HTERT RPE-1 (cell line): ENCODE data around the gene PARK7.

Experiments
- in situ Hi-C: fragments of 300-500 bp; cut with MboI; formaldehyde crosslinking; loops from 4 replicates; pipeline ENCODE4 v1.14.3; 2020; ENCODE audit warnings: low sequenced_read_pairs

The PARK7 gene

DNA sequence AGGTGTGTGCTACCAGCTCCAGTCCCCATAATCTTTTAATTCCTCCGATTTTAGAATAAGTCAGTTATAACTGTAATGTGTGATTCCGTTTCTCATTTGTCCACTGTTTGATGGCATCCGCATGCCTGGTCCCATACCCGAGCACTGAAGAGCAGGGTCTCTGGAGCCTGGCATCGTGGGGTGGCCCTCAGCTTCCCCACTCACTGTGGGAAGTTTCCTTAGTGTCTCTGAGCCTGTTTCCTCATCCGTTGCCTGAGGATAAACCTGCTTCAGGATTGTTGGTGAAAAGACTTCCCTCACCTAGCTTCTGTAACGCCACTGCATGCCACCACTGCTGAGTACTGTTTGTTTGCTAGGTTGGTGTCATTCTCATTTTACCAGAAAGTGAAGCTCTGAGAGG is 19.5 kb downstream of the PARK7 start:
- in situ Hi-C loops = loop anchor here (25.0 kb wide), 1 partner anchor 331 kb away; the partner anchor contains the start of gene SLC45A1

DNA sequence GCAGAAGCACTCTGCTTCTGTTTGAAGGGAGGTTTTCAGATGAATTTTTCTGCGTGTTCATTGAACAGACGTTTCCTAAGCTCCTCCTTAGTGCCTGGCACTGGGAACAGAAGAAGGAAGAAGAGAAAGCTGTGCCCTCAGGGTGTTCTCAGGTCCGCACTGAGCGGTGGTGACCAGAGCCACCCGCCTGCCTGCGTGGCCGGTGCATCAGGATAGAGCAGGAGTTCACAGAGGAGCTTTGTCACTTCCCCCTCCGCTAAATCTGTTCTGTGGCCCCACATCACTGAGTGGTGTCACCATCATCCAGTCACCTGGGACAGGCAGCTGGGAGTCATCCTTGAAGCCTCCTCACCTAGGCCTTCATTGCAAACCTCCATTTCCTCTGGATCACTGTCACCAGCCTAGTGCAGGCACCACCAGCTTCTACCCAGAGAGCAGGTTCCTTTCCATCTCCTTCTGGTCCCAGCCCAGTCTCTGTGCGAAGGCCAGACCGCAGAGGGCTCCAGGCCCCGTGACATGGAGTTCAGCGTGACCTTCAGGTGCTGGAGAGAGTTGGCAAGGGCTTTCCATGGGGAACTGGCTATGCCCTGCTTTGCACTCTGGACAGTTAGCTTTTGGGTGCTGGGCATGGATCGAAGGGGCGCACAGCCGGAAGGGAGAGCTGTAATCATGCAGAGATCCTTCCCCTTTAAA is 21.7 kb downstream of the PARK7 start:
- in situ Hi-C loops = loop anchor here (25.0 kb wide), 1 partner anchor 329 kb away; the partner anchor contains the start of gene SLC45A1

DNA sequence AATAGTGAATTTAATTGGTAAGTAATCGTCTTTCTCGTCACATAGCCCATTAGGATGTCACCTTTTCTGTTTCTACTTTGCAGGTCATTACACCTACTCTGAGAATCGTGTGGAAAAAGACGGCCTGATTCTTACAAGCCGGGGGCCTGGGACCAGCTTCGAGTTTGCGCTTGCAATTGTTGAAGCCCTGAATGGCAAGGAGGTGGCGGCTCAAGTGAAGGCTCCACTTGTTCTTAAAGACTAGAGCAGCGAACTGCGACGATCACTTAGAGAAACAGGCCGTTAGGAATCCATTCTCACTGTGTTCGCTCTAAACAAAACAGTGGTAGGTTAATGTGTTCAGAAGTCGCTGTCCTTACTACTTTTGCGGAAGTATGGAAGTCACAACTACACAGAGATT is 23.3 kb downstream of the PARK7 start:
- in situ Hi-C loops = loop anchor here (25.0 kb wide), 1 partner anchor 327 kb away; the partner anchor contains the start of gene SLC45A1

DNA sequence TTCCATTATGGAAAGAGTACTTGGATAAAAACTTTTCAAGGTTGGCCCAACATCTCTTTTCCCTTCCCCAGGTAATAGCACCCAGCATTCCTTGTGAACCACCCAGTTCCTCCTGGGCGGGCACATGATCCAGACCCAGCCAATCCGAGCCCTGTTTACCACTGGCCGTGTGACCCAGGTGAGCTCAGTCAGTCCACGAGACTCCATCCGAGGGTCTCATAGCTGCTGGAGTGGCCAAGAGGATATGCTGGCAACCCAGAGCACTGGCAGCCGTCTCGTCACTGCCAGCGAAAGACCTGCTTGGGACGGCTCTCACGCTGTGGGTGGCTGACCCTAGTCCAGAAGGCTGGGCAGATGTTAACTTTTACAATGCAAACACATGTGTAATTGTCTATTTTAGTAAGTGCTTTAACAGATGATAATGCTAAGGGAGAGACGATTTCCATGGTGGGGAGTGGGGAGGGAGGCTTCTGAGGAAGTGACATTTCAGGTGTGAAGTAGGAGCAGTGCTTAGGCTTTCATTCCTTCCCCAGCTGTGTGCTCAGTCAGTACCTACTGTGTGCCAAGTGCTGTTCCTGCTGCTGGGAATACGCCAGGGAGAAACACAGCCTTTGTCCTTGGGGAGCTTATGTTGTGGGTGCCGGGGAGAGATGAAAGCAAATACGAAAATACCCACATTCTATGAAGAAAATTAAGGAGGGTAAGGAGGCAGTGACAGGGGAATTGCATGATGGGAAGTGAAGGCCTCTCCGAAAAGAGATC is 24.5 kb downstream of the PARK7 start:
- in situ Hi-C loops = loop anchor here (25.0 kb wide), 1 partner anchor 326 kb away; the partner anchor contains the start of gene SLC45A1

DNA sequence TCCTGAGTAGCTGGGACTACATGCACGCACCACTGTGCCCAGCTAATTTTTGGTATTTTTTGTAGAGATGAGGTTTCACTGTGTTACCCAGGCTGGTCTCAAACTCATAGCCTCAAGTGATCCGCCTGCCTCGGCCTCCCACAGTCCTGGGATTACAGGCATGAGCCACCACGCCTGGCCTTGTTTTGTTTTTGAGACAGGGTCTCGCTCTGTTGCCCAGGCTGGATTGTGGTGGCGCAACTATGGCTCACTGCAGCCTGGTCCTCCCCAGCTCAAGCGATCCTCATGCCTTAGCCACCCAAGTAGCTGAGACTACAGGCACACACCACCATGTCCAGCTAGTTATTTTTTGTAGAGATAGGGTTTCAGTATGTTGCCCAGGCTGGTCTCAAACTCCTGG is 26.0 kb downstream of the PARK7 start:
- in situ Hi-C loops = loop anchor here (25.0 kb wide), 1 partner anchor 325 kb away; the partner anchor contains the start of gene SLC45A1

DNA sequence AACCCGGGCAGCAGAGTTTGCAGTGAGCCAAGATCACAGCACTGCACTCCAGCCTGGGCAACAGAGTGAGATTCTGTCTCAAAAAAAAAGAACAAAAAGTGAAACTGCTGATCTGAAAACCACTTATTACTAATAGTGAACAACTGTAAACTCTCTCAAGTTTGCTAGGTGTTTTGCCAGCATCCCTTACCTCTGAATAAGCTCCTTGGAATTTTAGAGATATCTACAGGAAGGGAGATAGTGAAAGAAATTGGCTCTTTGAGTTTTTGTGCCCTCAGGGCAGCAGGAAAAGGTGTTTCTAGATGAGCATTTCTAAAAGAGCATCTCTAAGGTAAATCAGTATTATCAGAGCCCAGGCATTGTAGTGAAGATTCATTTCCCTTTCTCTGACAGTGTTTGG is 27.1 kb downstream of the PARK7 start:
- in situ Hi-C loops = loop anchor here (25.0 kb wide), 1 partner anchor 324 kb away; the partner anchor contains the start of gene SLC45A1

DNA sequence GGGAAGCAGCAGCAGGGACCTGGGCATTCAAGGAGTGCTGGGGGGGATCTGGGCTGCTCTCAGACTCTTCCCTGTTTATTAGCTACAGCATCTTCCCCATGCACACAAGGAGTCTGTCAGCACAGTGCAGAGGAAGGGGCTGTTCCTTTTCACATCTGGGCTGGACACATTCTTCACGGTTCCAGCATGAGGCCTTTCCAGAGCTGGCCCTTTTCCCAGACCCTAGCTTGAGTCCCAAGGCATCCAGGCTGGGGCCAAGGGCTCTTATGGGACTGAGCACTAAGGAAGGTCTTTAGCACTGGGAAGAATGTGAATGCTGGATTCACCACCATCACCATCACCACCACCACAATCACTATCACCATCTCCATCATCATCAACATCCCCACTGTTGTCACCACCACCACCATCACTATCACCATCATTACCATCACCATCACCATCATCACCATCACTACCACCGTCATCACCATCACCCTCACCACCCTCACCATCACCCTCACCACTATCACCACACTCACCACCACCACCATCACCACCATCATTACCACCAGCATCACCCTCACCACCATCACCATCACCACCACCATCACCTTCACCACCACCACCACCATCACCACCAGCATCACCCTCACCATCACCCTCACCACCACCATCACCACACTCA is 28.4 kb downstream of the PARK7 start:
- in situ Hi-C loops = loop anchor here (25.0 kb wide), 1 partner anchor 322 kb away; the partner anchor contains the start of gene SLC45A1

DNA sequence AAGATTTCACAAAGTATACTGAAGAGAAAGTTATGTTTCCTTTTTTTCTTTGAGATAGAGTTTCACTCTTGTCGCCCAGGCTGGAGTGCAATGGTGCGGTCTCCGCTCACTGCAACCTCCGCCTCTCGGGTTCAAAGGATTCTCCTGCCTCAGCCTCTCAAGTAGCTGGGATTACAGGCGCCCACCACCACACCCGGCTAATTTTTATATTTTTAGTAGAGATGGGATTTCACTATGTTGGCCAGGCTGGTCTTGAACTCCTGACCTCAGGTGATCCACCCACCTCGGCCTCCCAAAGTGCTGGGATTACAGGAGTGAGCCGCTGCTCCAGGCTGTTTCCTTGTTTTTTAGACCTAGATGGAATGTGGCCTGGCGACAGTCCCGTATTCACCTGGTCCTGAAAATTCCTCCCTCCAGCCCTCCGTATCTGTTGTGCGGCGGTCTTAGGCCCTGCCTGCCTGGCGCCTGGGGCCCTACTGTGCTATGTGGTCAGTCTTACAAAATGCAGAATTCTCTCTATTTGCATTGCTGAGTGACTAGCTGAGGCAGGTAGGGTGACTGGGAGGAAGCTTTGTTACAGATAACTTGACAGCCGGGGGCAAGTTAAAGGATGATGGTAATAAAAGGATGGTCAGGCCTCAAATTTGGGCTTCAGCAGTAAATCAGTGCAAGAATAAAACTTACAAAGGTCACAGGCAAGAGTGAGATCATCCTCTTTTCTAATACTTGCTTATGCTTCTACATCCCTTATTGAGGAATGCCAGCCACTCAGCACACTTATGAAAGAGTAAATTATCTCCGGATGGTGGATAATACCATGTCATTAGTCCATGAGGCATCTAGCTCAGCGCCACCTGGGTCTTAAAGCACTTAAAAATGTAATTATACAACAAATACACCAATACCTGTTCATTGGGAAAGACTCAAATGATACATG is 30.3 kb downstream of the PARK7 start:
- in situ Hi-C loops = loop anchor here (25.0 kb wide), 1 partner anchor 321 kb away; the partner anchor contains the start of gene SLC45A1

DNA sequence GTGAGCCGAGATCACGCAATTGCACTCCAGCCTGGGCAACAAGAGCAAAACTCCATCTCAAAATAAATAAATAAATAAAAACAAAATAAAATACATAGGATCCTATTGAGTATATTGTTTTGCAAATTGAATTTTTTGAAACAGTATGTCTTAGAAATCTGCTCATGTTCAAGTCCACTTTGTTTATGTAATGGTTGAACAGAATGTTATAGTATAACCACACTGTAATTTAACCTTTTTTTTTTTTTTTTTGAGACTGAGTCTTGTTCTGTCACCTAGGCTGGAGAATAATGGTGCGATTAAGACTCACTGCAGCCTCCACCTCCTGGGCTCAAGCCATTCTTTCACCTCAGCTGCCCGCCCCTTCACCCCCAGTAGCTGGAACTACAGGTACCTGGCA is 31.4 kb downstream of the PARK7 start:
- in situ Hi-C loops = loop anchor here (25.0 kb wide), 1 partner anchor 319 kb away; the partner anchor contains the start of gene SLC45A1

DNA sequence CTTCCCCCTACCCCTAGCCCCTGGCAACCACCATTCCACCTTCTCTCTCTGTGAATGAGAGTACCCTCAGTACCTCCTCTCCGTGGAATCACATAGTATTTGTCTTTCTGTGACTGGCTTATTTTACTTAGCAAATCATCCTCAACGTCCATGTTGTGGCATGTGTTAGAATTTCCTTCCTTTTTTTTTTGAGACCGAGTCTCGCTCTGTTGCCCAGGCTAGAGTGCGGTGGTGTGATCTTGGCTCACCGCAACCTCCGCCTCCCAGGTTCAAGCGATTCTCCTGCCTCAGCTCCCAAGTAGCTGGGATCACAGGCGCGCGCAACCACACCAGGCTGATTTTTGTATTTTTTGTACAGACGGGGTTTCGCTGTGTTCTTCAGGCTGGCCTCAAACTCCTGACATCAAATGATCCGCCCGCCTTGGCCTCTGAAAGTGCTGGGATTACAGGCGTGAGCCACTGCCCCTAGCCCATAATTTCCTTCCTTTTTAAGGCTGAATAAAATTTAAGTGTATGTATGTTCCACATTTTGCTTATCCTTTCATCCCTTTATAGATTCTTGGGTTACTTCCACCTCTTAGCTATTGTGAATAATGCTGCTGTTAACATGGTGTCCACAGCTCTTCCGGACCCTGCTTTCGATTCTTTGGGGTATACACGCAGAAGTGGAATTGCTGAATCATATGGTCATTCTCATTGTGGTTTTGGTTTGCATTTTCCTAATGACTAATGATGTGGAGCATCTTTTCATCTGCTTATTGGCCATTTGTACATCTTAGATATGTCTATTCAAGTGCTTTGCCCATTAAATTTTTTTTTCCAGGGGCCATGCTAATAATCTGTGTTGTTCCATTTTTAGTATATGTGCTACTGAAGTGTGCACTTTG is 32.3 kb downstream of the PARK7 start:
- in situ Hi-C loops = loop anchor here (25.0 kb wide), 1 partner anchor 318 kb away; the partner anchor contains the start of gene SLC45A1

DNA sequence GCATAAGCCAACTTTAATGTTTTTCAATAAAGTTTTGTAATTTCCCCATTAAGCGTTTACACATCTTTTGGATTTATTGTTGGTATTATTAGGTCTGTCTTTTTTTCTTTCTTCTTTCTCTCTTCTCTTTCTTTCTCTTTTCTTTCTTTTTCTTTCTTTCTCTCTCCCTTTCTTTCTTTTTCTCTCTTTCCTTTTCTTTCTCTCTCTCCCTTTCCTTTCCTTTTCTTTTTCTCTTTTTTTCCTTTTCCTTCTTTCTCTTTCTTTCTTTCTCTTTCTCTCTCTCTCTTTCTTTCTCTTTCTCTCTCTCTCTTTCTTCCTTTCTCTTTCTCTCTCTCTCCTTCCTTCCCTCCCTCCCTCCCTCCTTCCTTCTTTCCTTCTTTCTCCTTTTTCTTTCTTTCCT is 33.3 kb downstream of the PARK7 start:
- in situ Hi-C loops = loop anchor here (25.0 kb wide), 1 partner anchor 317 kb away; the partner anchor contains the start of gene SLC45A1

DNA sequence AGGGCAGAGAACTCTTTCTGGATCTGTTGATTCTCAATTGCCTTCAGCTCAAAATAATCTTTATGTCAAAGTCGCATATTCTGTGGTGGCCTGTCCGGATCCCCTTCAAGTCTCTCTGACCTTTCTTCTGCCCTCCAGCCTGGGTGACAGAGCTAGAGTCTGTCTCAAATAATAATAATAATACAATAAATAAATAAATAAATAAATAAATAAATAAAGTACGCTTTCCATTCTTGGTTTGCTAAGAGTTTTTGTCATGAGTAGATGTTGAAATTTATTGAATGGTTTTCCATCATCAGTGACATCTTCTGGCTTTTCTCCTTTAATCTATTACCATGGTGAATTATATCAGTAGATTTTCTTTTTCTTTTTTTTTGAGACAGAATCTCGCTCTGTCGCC is 33.9 kb downstream of the PARK7 start:
- in situ Hi-C loops = loop anchor here (25.0 kb wide), 1 partner anchor 317 kb away; the partner anchor contains the start of gene SLC45A1

DNA sequence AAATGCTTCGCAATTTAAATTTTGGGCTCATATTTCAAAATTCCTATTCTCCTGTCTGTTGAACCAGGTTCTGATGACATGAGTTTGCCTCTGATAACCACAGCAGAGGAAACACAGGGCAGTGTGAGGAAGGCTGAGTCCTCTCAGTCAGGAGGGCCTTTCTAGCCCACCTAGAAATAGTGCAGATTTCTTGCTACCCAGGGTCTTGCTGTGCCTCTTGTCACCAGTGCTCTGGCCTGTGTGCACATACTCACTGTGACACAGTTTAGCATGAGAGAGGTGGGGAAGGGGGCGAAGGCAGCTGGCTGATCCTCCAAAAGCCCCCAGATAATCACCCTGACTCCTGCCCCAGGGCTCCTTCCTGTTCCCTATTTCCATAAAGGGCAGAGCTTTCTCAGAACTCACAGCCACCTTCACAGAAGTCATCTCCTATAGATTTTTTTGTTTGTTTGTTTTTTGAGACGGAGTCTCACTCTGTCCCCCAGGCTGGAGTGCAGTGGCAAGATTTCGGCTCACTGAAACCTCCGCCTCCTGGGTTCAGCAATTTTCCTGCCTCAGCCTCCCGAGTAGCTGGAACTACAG is 40.9 kb downstream of the PARK7 start:
- in situ Hi-C loops = no loop called here

DNA sequence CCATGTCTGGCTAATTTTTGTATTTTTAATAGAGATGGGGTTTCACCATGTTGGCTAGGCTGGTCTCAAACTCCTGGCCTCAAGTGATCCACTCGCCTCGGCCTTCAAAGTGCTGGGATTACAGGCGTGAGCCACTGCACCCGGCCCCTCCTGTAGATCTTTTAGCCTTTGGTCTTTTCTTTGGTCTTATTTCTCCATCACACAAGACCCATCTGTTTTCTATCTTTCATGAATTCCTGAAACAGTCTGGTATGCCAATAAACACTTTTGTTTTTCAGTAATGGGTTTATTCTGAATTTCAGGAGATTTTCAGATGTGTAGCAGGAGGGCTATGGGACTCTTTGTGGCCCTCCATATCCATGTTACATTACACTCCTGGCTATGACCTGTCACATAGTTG is 41.4 kb downstream of the PARK7 start:
- in situ Hi-C loops = no loop called here

DNA sequence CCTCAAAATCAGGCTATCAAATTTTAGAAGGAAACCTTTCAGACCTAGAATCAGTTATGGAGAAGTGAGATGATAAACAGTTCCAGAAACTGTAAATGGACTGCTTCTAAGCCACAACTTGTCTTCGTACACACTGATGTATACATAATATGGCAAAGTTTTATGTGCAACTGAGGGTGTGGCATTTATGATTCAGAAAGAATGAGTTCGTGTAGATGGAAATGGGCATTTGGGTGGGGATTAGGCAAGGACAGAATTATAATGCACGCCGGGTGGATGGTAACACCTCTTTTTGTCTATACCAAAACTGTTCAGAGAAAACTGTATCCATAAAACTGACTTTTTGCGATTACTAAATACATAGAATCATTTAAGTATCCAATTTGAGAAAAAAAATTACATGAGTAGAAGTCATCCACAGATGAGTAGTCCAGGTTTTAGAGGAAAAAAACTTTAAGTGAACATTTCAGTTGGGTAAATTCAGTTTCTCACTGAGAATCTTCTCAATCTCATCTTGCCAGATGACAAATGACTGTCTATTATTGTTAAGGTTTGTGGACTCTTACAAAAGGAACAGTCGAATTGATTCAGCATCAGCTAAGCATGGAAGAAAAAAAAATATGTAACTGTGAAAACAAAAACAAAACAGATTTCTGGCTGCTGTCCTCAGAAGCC is 42.1 kb downstream of the PARK7 start:
- in situ Hi-C loops = no loop called here

DNA sequence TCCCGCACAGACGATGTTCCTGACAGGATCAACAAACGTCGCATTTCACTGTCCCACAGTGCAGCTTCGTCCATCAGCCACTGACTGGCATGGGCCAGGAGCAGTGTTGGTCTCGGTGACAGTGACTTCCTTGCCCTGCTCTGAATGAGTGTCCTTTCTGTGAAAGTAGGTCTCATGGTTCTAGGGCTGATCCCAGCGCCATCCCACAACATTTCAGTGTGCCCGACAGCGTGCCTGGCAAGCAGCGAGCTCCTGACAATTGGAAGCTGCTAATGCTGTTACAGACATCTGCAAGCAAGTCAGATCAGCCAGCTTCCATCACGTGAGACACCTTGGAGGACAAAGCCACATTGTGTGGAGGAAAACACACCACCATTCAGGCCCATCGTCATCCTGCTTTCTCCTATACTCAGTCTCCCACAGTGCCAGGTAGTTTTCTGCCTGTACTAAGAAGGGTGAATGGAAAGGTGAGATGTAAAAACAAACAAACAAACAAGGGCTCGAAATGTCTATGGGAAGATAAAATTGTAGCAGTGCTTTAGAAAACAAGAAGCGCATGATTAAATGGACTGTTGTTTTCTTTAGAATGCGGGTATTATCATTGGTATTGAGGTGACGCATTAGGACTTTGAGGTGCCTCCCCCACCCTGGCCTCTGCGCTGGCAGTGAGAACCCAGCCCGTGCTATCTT is 42.7 kb downstream of the PARK7 start:
- in situ Hi-C loops = no loop called here

DNA sequence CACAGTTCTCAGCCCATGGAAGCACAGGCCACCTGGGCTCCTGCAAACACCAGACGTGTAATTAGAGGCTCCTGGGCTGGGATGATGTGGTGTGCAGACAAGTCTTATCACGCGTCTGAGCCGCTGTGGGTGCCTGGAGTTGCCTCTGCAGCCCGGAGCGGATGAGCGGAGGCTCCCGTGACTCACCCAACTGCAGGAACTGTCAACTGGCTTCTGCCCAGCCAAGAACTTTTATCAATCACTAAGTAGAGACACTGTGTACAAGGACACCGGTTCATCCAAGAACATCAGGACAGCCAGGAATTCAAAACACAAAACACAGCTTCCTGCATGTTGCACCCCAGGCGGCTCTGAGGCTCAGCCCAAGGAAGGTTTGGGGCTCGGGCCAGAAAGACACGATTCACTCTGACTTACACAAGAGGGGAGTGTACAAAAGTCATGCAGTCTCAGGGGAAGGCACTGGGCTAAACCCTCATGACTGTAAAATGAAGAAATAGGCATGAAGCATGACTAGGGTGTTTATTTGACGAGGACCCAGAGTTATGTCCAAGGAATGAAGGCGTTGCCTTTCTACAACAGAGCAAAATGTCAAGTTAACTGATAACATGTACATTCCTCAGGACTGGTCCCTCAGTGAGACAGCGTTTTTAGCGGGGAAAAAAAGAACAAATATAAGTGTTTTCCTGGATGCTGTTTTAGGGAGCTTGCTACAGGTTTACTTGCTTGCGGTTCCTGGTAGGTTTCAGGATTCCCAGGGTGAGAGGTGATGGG is 43.5 kb downstream of the PARK7 start:
- in situ Hi-C loops = no loop called here
